Measurements from ENCODE around the gene HAX1. TPM values are rescaled to one million over a fixed set of nuclear protein-coding genes. Genes with fewer than 3 reads are reported as not detected.

Gene HAX1
- total and polyA plus RNA-seq, 2 of the 8 experiments (the other 6 are each of a cell fraction or from before 2014, with no cell fraction given) = 82.2 to 115 TPM

DNA sequence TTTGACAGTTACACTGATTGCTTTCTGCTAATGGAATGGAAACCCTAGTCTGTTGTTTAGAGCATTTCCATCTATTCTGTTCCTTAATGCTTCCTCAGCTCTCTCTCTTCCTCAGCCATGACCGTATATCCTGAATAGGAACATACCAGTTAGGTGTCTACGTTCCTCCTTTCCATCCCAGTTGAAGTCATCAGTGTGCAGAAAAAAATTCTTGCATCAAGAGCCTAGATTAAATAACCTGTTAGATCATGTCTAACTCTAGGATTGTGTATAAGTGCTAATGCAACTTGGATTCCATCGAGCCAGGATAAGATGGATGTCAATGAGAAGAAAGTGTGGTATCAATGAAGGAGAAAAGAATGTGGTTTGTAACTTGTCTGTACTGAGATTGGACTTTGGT is 32.9 kb upstream of the HAX1 start:
- TF ChIP-seq SIRT6 (IDR thresholded peaks at IDR 0.05; ENCODE audit: low read length) (no peak), KDM4A (IDR thresholded peaks at IDR 0.05; ENCODE audit: low read depth, low read length, severe bottlenecking) (no peak), CEBPB (IDR thresholded peaks at IDR 0.05; ENCODE audit: low read depth, low read length) (no peak), CBX5 (IDR thresholded peaks at IDR 0.05; ENCODE audit: low read depth, low read length) (no peak), HDAC6 (IDR thresholded peaks at IDR 0.05; ENCODE audit: low read depth, low read length) (no peak), ASH2L (IDR thresholded peaks at IDR 0.05; ENCODE audit: low read length) (no peak), FOSL1 (IDR thresholded peaks at IDR 0.05; ENCODE audit: insufficient read depth, low read depth, low read length) (no peak), YY1 (IDR thresholded peaks at IDR 0.05; ENCODE audit: low read depth, low read length) (no peak)
- no peaks in the 10 kb centered on the region for H3K27me3 ChIP-seq (replicated peaks in 1 of 4; ENCODE audit: control insufficient read depth in 3 of 4, extremely low read depth in 1 of 4, insufficient read depth in 3 of 4, low read length in 3 of 4)
- H2BK20ac ChIP-seq (ENCODE audit: low read length) = no peak overlapping the region
- no peak overlapping the region for H3K4me2 ChIP-seq (ENCODE audit: insufficient read depth in 1 of 2, low read depth in 2 of 2, low read length in 2 of 2)
- peaks cover 4 to 59% of the 10 kb centered on the region in 2 experiments; a peak in 3 of 4 replicates for H3K79me2 ChIP-seq (ENCODE audit: control insufficient read depth in 1 of 2, insufficient read depth in 2 of 2, low read length in 2 of 2)
- H2AFZ ChIP-seq (ENCODE audit: low read length) = no peak overlapping the region
- no peak overlapping the region for H3K14ac ChIP-seq (ENCODE audit: insufficient read length)
- no peak for FAIRE-seq
- no peak overlapping the region for H2BK5ac ChIP-seq (ENCODE audit: low read depth, low read length)
- no peak overlapping the region for H3K27ac ChIP-seq (ENCODE audit: low read depth, low read length)
- no peak overlapping the region for H4K8ac ChIP-seq (ENCODE audit: extremely low read depth, insufficient read depth, low read length)
- no peak overlapping the region for H3K56ac ChIP-seq (replicated peaks; ENCODE audit: insufficient read length, low read depth, low read length)
- no peak overlapping the region for H3K23ac ChIP-seq (ENCODE audit: insufficient read length)
- WGBS, 2 experiments (ENCODE audit: extremely low coverage in 1 of 2, insufficient coverage in 1 of 2, insufficient read length in 1 of 2, insufficient replicate concordance in 2 of 2, low coverage in 1 of 2, low lambda C conversion rate in 2 of 2, missing lambda C conversion rate in 1 of 2) = 92% methylated on average over 3 of the region's 3 CpGs; no CpG with 5 or more reads in 1 of the 2 experiments
- H3K79me1 ChIP-seq (ENCODE audit: low read depth, low read length) = no peaks in the 10 kb centered on the region
- no peaks in the 10 kb centered on the region for H3K9me3 ChIP-seq (ENCODE audit: insufficient read depth in 2 of 2, low read depth in 1 of 2, low read length in 1 of 2)
- H2BK120ac ChIP-seq (replicated peaks; ENCODE audit: low read depth, low read length) = no peak overlapping the region
- H2BK12ac ChIP-seq (ENCODE audit: low read depth, low read length) = no peak overlapping the region
- H3K36me3 ChIP-seq (ENCODE audit: control insufficient read depth in 2 of 4, insufficient read depth in 4 of 4, low read length in 3 of 4) = peaks cover 36 to 92% (median 85%) of the 10 kb centered on the region in 4 experiments
- ChIA-PET POLR2A (ENCODE audit: partially characterized antibody) (interaction anchor here (0.7 to 1.9 kb wide), 7 partner anchors 17 to 77 kb away, joined by 3 to 7 read pairs (median 3); no protein-coding TSS in a partner anchor), CTCF (ENCODE audit: partially characterized antibody) (no interaction called here)
- no peak overlapping the region for H3K18ac ChIP-seq (ENCODE audit: extremely low read depth, low read length)
- DNase-seq (ENCODE audit: low read depth in 1 of 2, low spot score in 2 of 2) = no peak
- H4K20me1 ChIP-seq (replicated peaks in 1 of 2; ENCODE audit: control insufficient read depth in 1 of 2, insufficient read depth in 2 of 2, low read length in 2 of 2) = peaks cover 5% of the 10 kb centered on the region in 2 experiments
- H3K9ac ChIP-seq (replicated peaks in 1 of 4; ENCODE audit: extremely low read depth in 1 of 4, low read depth in 3 of 4, low read length in 3 of 4) = no peak overlapping the region
- H3K4me3 ChIP-seq (ENCODE audit: extremely low read depth in 1 of 4, insufficient read depth in 2 of 4, low read depth in 3 of 4, low read length in 4 of 4) = no peak overlapping the region
- H3K4me1 ChIP-seq (replicated peaks in 1 of 4; ENCODE audit: control insufficient read depth in 3 of 4, insufficient read depth in 4 of 4, low read length in 3 of 4) = no peaks in the 10 kb centered on the region
- no peak overlapping the region for H4K91ac ChIP-seq (replicated peaks; ENCODE audit: insufficient read length, low read length)
- H4K5ac ChIP-seq (ENCODE audit: insufficient read length, low read depth, low read length) = no peak overlapping the region
- H2BK15ac ChIP-seq (ENCODE audit: low read length) = no peak overlapping the region
- H3K4ac ChIP-seq (replicated peaks; ENCODE audit: insufficient read length, low read depth, low read length) = no peak overlapping the region
- no peak overlapping the region for H2AK5ac ChIP-seq (ENCODE audit: low read depth, low read length)
- H3K23me2 ChIP-seq (ENCODE audit: low read depth, low read length) = no peaks in the 10 kb centered on the region

Measured in H1 (cell line).